AG08395 (cell line): ENCODE data around the gene ATF6B.
A peak's percentile ranks its signal among the peaks of the same experiment; 100 is the strongest.

Experiments used
- DNase-seq: peaks from one replicate; pipeline ENCODE4 v3.0.0; 2012; ENCODE audit warnings: mixed read lengths, low spot score

ATF6B gene

DNA sequence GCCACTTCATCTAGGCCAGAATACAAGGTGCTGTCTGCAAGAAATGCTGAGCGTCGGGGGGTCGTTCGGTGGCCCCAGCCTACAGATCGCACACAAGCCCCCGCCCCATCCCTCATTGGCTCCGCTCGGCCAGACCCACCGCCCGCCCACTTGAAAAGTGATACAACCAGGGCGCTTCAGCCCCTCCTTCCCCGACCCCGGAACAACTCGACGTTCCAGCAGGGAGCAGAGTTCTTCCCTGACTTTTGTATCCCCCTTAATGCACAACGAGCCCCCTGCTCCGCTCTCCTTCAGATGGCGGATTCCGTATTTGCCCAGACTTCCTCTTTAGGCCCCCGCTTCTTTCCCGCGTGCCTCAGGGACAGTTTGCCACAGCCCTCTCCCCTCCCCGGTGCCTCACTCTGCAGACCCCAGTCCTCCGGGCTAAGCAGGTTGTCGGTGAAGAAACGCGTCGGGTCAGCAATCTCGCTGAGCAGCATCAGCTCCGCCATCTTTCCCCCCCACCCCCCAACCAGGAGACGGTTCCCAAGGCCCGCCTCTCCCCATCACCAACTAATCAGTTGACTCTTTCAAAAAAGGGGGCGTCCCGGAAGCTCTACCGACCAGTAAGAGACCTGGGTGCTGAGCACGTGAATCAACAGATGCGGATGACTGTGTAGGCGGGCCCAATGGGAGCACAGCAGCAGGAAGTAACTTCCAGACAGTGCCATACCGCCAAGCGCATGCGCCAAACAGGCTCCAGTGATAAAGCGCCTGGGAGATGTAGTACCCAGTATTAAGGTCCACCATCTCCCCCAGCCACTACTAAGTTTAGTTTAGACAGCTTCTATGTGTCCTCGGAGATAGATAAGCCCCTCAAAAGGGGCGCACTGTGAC, at the start of gene ATF6B:
Gene ATF6B, minus strand, starts transcription at position 530 of the 876 bp plus-strand sequence. Its CDS starts 39 bp downstream, at position 491.
- DNase-seq: peak; percentile 99

DNA sequence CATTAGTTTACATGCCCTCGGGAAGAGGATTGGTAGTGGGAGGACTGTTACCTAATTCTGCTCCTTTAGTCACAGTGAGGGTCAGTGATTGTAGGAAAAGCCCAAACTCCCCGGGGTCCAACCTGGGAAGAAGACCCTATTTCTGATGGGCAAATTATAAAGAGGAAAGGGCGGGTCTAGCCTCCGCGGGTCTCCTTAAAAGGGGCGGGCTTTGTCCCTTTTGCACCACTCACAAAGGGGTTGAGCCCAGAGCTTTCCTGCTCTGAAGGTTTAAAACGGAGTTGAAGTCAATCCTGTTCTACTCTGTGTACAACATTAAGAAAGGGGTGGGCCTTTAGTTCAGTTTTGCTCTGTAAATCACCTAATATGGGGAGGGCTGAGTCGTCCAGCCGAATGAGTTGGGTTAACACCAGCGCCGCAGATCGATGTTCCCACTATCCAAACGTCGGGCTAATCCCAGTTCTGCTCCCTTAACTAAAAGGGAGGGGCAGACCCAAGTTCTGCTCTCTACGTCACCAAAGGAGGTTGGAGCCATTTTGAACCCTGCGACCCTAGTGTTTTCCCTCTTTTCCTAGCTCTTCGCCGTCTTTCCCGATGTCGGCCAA, 49.2 kb upstream of the ATF6B start:
- DNase-seq: no peak

DNA sequence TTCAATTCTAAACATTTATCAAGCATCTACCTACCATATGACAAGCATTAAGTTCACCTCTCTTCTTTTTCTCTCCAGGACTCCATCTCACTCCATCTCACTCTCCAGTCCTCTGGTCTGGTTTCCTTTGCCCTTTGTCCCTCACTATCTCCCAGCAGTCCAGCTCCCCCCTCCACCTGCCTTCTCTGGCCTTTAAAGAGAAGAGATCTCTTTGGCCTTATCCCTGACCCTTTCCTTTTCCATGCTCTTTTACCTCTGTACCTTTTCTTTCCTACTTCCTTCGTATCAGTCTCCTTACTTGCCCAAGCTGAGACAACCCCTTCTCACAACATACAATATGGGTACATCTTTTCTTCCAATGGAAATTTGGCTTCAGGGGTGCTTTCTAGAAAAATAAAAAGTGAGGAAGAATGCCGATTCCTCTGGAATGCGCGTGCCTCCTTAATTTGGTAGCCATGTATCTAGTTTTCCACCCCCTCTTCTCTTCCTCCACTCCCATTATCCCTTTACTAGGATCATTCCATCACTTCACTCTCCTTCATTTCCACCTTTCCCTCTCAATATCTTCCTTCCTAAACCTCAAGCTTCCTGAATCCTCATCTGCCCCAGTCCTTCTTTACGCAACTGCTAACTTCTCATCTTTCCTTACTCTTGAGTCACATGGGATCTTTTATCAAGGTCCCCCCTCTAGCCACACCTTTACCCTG, 48.6 kb upstream of the ATF6B start:
- DNase-seq: no peak

DNA sequence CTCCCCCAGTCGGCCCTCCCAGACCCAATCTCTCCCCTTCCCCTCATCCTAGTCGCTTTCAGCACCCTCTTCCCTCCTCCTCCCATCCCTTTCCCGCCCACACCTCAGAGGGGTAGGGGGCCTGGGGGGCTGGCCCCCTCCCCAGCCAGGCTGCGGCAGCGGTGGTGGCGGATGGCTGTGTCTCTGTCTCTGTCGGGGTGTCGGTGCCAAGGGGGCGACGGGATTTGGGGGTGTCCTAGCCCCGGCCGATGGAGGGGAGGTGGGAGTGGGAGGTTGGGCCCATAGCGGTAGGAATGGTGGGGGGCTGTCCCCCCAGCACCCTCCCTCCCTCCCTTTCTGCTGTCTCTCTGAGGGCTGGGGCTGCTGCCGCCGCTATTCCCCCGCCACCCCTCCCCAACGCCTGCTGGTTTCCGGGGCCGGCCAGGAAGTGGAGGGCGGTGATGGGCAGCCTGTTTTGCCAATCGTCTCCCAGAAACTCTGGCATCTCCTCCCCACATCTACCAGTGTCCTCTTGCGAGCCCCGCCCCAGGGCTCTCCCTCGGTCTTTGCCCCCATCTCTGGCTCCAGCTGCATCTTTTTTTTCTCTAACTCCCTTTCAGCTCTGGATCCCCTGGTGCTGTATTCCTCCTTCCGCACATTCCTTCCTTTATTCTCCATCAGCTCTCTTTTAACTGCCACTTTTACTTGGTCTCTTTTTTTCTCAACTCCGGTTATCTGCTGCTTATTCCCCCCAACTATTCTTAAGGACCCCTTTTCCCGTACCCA, 47.8 kb upstream of the ATF6B start, which contains the start of gene AGPAT1:
Gene AGPAT1, minus strand, starts transcription at position 374 of the 765 bp plus-strand sequence. CDS start 4,588 bp downstream, outside the sequence.
- peak; percentile 99 for DNase-seq

DNA sequence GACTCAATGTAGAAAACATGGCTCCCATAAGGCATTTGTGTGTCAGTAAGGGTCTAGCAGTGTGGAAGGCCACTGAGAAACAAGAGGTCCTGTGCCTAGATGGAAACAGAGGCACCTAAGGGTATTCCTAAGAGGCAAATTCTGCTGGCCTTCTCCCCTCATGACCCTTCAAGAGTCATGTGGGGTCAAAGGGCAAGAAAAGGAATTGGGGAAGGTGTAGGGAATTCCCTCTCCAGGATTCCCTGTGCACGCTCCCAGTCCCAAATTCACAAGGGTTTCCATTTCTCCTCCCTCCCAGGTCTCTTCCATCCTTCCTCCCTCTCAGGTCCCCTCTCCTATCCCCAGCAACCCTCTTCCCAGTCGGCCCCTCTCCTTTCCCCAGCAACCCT, 47.3 kb upstream of the ATF6B start:
- DNase-seq: no peak

DNA sequence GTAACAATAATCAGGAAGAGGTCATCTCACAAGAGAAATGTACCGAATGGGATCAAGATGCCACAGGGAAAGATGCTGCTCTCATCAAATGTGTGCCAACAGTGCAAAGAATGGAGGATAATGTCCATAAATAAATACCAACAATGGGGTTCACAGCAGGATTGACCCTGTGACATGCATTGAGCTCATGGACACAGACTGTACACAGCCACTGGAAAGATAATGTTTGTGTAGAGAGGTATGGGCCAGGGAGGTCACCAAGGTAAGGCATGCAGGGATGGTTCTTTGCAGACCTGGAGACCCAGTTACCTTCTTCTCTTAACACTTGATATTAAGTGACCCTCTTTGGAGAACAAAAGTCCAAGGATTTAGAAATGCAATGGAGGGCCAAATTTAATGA, 46.4 kb upstream of the ATF6B start:
- no peak for DNase-seq

DNA sequence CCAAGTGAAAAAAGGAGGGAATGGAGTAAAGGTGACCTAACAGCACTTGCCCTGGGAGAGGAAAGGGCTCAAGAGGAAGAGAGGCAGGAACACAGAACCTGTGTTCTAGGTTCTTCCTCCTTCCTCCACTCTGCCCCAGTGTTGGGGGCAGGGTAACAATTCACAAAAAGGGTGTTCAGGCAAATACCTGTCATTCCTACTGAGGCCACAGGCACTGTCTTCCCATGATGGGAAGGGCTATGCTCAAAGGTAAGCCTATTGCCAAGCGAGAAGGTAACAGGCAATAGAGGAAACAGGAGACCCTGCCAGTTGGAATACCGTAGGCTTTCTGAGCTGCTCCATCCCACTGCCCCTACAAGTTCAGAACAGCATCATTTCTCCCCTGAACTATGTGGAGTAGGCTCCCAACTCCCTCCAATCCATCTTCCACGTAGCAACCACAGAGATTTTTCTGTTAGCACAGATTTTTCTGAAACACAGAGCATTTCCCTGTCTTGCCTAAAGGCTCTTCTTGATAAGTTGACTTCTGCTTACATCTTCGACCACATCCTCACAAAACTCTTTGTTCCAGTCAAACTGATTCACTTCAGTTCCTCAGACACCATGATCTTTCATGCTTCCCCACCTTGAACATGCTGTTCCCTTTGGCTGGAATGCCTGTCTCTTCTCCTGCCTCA, 45.1 kb upstream of the ATF6B start:
- no peak for DNase-seq

DNA sequence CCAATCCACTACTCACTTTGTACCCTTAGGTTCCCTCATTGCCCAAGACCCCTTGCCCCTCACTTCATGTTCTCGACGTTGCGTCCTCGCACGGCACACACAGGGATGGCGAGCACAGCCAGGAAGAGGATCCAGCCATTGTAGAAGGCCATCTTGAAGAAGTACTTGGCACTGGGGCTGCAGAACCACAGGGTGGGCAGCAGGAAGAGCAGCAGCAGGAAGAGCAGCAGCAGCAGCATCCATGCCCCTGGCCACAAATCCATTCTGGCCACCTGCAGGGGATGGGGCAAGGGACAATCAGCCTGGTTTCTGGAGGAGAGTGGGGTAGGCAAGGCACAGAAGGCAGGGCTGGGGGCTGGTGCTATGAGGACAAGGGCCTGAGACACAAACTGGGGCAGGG, 43.2 kb upstream of the ATF6B start:
- DNase-seq: no peak

DNA sequence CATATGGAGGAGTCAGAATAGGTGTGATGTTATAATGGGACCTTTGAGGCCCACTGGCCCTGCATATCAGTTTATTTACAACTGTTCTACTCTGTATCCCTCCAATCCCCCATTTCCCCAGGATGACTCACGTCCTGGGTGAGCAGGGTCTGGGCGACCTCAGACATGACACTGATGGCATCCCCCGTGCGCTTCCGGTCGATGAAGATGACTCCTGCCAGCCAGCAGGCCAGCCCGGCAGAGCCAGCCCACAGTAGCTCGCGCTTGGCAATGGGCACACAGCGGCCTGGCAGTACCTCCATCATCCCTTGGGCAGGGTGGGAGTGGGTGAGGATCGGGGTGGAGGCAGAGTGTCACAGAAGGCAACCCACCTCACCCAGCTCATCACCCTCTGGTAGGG, 42.2 kb upstream of the ATF6B start:
- no peak for DNase-seq

DNA sequence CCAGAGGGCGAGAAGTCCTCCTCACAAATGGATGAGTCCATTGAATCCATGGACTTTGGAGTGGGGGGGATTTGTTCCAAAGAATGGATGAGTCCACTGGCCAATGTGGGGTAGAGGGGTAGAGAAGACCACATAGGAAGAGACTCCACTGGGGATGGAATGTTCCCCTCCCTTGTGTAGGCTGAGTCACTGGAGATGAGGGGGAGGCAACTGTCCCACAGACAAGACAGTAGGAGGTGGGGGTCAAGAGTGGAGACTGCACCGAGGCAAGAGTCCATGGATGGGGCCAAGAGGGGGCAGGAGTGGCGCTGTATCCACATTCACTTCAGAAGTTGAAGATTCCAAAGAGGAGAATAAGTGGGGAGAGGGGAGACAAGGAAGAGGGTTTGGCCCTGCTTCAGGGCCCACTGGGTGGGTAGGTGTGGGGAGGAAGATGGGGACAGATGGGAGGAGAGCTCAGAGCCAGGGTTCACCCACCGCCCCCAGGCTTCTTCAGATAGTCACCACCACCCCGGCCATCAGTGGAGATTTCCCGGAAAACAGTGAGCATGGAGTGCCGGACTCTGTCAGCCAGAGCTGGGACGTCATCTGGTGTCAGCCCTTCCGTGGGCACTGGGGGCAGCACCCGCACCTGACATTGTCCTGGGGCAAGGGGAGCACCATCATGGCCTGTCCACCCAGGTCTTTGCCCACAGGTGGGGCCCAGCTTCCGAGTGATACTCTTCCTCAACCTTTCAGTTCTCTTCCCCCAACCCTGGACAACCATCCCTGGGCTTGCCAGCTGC, 41.0 kb upstream of the ATF6B start:
- no peak for DNase-seq

DNA sequence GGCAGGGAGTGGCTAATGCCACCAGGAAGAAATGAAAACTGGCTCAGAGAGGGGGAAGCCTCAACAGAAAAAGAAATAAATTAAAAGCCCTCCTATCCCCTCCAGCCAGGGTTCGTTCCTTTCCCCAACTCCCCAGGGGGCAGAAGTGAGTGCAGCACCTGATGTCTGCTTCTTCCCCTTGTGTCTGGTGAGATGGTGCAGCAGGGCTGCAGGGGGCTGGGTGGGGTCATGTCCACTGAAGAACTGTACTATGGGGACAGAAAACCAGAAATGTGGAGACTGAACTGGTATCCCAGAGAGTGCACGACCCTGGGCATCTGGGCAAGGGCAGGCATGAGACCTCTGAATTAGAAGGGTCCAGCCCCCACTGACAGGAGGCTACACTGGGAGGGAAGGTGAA, 40.3 kb upstream of the ATF6B start:
- no peak for DNase-seq

DNA sequence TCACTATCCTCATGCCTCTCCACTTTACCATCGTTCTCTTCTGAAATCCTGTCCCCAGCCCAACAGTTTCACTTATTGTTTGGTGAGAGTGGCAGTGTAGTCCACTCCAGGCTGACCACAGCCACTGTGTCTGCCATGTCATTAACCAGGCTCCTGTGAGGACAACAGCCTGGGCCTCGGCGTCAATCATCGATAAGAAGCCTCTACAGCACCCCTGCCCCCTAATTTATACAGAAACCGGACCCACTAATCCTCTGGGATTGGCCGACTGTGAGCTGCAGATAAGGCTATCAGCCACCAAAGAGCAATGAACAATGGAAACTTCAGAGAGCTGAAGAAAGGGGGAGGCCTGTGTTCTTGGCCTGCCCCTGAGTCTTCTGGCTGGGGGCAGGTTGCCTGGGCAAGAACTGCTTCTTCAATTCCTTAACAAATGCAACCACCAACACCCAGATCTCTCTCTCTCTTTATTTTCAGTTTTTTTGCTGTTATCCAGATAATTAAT, 39.8 kb upstream of the ATF6B start:
- no peak for DNase-seq

DNA sequence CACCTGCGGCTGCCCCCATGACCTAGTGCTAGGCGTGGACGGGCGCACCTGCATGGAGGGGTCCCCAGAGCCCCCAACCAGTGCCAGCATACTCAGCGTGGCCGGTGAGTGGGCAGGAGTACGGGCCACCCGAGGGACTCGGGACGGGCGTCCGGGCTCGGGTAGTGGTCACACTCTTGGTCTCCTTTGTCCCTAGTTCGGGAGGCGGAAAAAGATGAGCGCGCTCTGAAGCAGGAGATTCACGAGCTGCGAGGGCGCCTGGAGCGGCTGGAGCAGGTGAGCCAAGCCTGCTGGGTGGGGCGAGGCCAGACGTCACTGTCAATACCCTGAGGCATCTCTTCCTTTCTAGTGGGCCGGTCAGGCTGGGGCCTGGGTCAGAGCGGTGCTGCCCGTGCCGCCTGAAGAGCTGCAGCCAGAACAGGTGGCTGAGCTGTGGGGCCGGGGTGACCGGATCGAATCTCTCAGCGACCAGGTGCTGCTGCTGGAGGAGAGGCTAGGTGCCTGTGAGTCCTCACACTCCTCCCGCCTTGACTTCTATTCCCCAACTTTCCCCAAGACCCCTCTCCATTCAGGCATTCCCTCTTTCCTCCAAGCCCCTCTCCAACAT, 39.2 kb upstream of the ATF6B start:
- no peak for DNase-seq

DNA sequence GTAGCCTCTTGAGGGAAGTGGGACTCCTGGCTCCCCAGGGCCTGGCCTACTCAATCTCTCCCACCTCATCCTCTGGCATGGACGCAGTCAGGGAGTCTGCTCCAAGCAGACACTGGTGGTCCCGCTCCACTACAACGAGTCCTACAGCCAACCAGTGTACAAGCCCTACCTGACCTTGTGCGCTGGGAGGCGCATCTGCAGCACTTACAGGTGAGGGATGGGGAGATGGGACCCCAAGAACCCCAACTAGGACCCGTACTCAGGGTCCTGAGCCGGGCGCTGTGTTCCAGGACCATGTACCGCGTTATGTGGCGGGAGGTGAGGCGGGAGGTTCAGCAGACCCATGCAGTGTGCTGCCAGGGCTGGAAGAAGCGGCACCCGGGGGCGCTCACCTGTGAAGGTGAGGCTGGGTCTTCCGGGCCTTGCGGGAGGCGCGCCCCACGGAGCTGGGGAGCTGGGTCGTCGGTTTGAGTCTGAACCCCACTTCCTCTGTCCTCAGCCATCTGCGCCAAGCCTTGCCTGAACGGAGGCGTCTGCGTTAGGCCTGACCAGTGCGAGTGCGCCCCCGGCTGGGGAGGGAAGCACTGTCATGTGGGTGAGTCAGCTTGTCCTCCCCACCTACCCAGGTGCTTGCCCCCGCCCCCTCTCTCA, 38.5 kb upstream of the ATF6B start:
- DNase-seq: no peak

DNA sequence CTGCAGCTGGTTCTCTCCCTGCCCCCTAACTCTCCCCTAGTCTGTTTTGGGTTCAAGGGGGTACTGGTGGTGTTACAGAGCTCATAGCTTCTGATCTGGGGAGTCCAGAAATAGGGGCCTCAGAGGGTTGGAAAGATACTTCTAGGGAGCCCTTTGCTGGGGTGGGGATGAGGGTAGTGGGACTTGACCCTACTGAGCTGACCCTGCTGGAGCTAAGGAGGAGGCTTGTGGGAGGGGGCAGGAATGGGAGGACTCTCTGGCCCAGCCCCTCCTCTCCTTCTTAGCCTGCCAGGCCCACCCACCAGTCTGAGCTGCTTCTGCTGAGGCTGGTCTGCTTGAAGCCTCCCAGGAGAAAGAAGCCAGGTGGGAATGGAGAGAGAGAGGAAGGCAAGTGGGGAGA, 36.2 kb upstream of the ATF6B start, which contains the start of gene EGFL8:
Gene EGFL8, plus strand, starts transcription at position 301 of the 400 bp plus-strand sequence. CDS start 1,571 bp downstream, outside the sequence.
- no peak for DNase-seq

DNA sequence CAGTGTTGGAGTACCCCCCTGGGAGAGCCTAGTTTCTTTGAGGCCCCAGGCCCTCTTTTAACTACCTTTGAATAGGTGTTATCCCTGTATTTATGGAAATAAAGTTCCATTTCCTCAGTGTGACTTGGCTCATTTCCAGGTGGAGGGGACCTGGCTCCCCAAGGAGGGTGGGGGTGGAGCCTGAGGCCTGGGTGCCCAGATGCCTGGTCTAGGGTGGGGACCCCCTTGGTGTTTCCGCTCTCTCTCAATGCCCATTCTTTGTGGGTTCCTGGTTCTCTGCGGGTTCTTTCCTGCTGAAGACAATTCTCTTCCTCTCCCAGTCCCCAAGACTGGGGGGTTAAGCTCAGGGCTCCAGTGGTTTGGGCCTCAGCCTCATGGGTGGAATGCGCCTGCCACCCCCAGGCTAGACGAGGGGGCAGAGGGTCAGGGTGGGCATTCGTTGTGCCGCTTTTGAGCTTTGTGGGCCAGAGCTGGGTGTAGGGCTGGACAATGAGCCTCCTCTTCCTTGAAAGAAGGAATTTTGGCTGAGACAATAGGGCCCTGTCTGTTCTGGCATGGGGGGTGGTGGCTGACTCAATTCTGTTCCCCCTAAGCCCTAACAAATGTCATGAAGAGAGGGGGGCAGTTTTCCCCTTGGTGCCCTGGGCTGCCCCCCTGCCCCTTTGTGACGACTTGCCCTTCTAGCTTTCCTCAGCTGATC, 35.7 kb upstream of the ATF6B start:
- DNase-seq: no peak

DNA sequence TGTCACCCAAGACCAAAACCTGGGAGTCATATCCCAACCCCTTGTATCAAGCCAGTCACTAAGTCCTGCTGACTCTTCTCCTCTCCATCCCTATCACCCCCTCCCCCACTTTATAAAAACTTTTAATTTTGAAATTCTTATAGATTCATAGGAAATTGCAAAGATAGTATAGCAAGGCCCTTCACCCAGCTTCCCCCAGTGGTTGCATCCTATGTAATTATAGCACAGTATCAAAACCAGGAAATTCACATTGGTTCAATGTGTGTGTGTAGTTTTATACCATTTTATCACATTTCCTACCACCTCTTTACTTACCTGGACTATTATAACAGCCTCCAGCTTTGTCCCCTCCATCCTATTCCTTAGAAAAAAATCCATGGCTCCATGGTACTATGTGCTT, 30.0 kb upstream of the ATF6B start:
- no peak for DNase-seq

DNA sequence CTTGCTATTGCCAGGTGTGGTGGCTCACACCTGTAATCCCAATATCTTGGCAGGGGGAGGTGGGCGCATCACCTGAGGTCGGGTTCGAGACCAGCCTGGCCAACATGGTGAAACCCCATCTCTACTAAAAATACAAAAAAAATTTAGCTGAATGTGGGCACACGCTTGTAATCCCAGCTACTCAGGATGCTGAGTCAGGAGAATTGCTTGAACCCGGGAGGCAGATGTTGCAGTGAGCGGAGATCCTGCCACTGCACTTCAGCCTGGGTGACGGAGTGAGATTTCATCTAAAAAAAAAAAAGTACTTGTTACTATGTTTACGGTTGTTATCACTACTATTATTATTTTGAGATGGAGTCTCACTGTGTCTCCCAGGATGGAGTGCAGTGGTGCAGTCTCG, 28.8 kb upstream of the ATF6B start:
- no peak for DNase-seq
